Epithelial cell of prostate (primary cell): ENCODE results near the gene PRPF40B.

Experiments used
- DNase-seq: peaks from one replicate; pipeline ENCODE4 v3.0.0-alpha.2; 2011; ENCODE audit warnings: low read depth, low spot score
- H3K27ac ChIP-seq: fragments of 450-650 bp; 2 replicates; pipeline ENCODE4 v1.5.1; 2017; ENCODE audit warnings: mild to moderate bottlenecking

PRPF40B gene

GRCh38 chr12:49633703-49634345 lies 10.5 kb downstream of the PRPF40B start:
- DNase-seq = no peak
- no peak overlapping the region for H3K27ac ChIP-seq

- no peak for DNase-seq
- H3K27ac ChIP-seq = no peak overlapping the region
Observed at GRCh38 chr12:49635036-49635435, 11.7 kb downstream of the PRPF40B start.

DNA sequence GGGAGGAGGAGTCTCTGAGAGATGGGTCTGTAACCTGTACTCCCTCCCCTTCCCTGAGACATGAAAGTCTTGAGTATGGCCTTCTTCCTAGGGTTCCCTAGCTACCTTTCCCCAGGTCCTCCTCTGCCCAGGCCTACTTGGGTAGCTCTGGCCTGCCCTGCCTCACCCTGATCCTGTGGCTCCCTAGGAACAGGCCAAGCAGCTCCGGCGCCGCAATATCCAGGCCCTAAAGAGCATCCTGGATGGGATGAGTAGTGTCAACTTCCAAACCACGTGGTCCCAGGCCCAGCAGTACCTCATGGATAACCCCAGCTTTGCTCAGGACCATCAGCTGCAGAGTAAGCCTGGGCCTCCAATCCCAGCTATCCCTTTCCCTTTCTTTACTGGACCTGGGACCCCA lies 12.3 kb downstream of the PRPF40B start:
- no peak for DNase-seq
- no peak overlapping the region for H3K27ac ChIP-seq

DNA sequence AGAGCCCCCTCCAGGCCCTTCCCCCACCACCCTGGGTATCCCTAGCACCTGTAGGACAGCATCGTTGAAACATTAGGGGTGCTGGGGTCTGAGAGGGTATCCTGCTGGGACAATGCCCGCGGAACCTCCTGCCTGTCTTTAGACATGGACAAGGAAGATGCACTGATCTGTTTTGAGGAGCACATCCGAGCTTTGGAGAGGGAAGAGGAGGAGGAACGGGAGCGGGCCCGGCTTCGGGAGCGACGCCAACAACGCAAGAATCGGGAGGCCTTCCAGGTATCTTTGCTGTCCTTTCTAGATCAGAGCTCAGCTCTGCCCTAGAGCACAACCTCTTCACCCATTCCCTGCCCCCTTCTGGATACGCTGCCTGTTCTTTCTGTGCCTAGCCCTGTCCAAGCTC lies 13.2 kb downstream of the PRPF40B start:
- no peak overlapping the region for H3K27ac ChIP-seq
- no peak for DNase-seq

DNA sequence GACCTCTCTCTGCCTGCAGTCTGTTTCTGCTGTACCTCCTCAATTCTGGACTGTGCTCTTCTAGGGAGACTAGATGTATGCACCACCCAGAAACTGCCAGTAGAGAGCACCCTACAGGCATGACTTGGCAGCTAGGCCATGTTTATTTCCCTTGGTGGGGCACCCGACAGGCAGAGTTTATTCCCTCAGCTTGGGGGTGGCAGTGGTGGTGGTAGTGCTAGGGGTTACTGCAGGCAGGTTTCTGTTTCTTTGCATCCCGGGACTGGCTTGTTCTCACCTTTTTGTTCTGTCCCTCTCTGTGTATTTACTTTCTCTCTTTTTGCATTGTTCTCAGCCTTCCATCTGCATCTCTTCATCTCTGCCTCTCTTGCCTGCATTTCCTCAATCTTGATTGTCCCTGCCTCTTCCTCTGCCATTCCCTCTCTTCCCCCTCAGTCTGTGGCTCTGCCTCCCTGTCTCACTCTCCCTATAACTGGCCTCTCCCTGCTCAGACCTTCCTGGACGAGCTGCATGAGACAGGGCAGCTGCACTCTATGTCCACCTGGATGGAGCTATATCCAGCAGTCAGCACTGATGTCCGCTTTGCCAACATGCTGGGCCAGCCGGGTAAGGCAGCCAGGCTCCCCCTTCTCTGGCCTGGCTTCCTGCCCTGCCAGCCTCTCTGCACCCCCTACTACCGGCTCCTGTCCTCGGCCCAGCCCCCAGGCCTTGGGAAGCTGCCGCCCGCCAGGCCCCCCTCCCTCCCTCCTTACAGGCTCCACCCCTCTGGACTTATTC lies 13.8 kb downstream of the PRPF40B start:
- H3K27ac ChIP-seq = no peak overlapping the region
- no peak for DNase-seq

DNA sequence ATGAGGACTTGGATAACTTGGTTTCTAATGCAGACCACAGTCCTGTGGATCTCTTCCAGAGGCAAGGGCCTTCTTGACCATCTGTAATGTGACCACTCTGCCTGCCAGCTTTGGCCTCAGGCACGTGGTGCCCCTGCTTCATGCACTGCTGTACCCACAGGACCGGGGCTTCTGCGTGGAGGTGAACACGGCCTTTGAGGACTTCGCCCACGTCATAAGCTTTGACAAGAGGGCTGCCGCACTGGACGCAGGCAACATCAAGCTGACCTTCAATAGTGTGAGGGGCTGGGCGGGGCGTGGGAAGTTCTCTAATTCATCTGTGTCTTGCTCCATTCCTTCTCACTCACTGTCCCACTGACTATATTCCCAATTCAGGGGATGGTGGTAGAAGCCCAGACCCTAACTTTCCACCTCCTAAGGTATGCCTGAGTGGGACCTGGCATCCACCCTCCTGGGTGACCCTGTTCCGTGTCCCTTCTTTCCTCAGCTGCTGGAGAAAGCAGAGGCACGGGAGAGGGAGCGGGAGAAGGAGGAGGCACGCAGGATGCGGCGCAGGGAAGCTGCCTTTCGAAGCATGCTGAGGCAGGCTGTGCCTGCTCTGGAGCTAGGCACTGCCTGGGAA lies 18.5 kb downstream of the PRPF40B start:
- H3K27ac ChIP-seq = no peak overlapping the region
- no peak for DNase-seq

- H3K27ac ChIP-seq = peak overlapping the region; percentile 16
- DNase-seq = no peak
Observed at GRCh38 chr12:49642370-49642802, 19.0 kb downstream of the PRPF40B start.

DNA sequence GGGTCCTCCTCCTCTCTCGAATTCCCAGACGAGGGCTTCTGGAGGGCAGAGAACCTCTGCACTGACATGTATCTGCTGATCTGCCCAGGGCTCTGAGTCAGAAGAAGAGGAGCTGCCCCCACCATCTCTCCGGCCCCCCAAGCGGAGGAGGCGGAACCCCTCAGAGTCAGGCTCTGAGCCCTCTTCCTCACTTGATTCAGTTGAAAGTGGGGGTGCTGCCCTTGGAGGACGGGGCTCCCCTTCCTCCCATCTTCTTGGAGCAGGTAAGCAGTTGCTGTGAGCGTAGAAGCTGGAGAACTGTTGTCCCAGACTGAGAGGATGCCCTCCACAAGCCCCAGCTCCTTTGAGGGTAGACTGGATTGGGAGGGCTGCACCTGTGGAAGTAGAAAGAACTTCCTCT lies 19.8 kb downstream of the PRPF40B start:
- H3K27ac ChIP-seq = peak overlapping the region; percentile 80
- no peak for DNase-seq

- peak overlapping the region; percentile 80 for H3K27ac ChIP-seq
Observed at GRCh38 chr12:49643961-49644619, 20.7 kb downstream of the PRPF40B start.

GRCh38 chr12:49644620-49644994 lies 21.2 kb downstream of the PRPF40B start:
- H3K27ac ChIP-seq = peak overlapping the region; percentile 80

More at GRCh38 chr12:49643961-49644619, 20.7 kb downstream of the PRPF40B start:
- DNase-seq = no peak

GRCh38 chr12:49645146-49646039 lies 22.0 kb downstream of the PRPF40B start:
- no peak for DNase-seq
- H3K27ac ChIP-seq = no peak overlapping the region

More at GRCh38 chr12:49644620-49644994, 21.2 kb downstream of the PRPF40B start:
- no peak for DNase-seq

- no peak overlapping the region for H3K27ac ChIP-seq
- no peak for DNase-seq
Observed at GRCh38 chr12:49646331-49646830, 23.0 kb downstream of the PRPF40B start.

DNA sequence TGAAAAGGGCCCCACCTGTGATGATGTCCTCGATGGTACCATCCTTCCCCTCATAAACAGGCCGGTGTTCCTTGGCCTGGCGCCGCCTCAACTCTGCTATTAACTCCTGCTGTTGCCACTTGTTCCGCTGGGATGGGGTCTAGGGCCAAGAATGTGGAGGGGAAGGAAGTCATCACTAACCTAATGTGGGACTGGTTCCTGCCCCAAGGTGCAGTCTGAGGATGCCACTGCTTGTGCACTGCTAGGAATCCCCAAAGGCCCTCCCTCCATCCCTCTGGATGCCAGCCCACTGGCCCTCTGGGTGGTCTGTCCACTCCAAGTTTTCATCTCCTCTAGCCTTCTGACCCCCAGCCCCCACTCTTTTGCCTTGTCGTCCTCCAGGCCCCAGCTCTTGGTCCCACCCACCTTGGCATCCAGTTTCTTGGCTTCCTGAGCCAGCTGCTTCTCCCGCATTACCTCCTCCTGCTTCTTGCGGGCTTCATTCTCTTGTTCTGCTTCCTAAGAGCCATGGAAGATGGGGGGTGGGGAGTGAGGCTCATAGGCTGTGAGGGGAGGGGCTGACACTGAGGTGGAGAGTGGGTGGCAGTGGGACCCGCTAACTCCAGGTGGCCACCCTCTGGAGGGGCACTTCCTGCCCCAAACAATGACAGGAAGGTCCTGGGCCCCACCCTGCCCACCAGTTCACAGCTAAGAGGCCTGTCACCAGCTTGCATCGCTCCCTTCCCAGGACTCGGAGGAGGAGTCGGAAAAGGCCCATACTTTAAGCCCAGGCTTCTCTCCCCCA lies 23.7 kb downstream of the PRPF40B start:
- DNase-seq = no peak
- no peak overlapping the region for H3K27ac ChIP-seq

DNA sequence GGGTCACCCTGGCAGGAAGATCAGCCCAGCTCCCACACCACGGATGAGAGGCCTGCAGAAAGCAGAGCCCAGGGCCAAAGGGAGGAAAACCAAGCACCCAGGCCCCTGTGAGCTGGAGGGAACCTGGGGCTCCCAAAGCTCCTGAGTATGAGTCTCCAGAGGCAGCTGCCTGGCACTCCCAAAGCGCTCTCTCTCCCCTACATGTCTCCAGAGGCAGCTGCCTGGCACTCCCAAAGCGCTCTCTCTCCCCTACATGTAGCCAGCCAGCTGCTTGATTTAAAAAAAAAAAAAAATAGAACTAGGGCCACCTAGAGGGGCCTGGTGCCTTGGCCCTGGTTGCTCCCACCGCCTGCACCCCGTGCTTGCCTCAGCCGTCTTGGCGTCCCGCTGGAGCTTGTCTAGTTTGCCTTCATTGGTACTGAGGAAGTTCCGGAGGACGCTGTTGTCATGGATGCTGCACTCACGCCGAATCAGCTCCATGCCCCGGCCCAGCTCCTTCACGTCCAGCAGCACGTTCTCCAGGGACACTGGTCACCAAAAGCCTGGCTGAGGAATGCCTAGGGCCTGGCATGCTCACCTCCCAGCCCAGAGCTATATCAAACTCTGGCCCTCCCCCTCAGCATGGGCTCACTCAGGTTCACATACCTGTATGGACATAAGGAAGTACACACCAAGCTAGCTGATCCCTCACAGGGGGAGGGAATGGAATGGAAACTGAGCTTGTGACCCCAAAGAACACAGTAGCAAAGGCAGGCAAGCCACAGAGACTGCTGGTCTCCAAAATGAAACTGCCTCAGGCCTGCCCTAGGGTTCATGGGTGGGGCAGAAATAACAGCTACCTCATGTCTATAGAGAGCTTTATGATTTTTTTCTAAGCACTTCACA lies 24.7 kb downstream of the PRPF40B start:
- DNase-seq = no peak
- H3K27ac ChIP-seq = no peak overlapping the region

DNA sequence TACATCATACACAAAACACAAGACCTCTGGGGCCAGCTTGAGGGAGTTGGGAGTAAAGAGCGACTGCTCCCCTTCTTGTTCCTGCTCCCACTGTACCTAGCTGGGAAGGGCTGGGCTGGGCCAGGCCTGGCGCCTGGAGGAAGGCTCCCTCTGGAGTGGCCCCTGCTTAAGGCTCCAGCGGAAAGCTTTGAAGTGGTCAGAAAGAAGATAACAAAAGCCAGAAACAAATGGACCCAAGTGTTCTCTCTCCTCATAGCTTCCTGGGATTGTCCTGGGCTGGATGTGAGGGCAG lies 25.3 kb downstream of the PRPF40B start:
- no peak for DNase-seq
- no peak overlapping the region for H3K27ac ChIP-seq

- H3K27ac ChIP-seq = no peak overlapping the region
- DNase-seq = no peak
Observed at GRCh38 chr12:49649445-49649844, 26.1 kb downstream of the PRPF40B start.

GRCh38 chr12:49649892-49650291 lies 26.5 kb downstream of the PRPF40B start:
- H3K27ac ChIP-seq = no peak overlapping the region
- DNase-seq = no peak

DNA sequence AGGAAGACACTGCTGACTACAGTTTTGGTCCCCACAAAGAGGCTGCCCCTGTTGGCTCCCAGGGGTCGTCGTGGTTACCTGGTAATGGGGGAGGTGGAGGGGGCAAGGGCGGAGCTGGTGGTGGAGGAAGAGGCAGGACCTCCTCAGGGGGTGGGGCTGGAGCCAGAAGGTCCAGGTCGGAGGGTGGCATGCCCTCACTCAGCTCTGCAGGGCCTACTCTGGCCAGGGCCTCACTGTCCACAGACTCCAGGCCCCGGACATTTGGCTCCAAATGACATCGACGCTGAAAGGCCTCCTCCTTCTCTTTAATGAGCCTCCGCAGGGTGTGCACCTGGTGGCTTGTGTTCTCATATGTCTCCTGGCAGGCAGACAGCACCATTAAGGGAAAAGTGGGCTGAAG lies 28.5 kb downstream of the PRPF40B start:
- H3K27ac ChIP-seq = no peak overlapping the region
- no peak for DNase-seq
